ENCODE results near the gene CCDC50.

CCDC50 gene

DNA sequence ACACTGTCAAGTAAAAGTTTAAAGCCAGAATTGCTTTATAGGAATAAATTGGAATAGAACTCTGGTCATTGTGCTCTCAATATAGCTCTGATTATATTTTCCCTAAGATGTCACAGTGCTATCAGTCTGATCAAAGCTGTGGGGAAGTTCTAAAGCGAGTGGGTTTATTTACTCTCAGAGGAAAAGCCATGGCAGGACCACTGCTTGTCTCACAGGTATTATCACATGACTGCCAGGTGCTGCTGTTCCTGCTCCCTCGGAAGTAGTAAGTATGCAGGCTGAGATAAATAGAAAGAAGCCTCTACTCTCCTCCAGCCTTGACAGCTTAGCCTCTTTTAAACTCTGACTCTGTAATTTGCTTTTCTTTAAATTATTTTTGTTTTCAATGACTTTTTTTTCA lies 50.3 kb downstream of the CCDC50 start:
- Histone ChIP-seq H3K9ac (ENCODE audit: low read depth, low read length, poor library complexity, severe bottlenecking) (no peak overlapping the region), H3K79me2 (ENCODE audit: insufficient read depth, low read length) (no peaks in the 10 kb centered on the region), H3K9me2 (replicated peaks; ENCODE audit: low read depth, low read length) (no peaks in the 10 kb centered on the region), H3F3A (ENCODE audit: low read depth) (no peaks in the 10 kb centered on the region), H4K20me1 (ENCODE audit: insufficient read depth, low read length, poor library complexity, severe bottlenecking) (no peaks in the 10 kb centered on the region), H3K4me2 (ENCODE audit: low read depth, low read length, poor library complexity, severe bottlenecking) (no peak overlapping the region), H3K4me3 (ENCODE audit: low read length, poor library complexity, severe bottlenecking) (no peak overlapping the region), H2AFZ (ENCODE audit: low read length) (no peak overlapping the region), H3K27me3 (ENCODE audit: insufficient read depth, low read length, poor library complexity, severe bottlenecking) (no peaks in the 10 kb centered on the region), H3K36me3 (ENCODE audit: insufficient read depth, low read length) (no peaks in the 10 kb centered on the region), H3K4me1 (ENCODE audit: insufficient read depth, low read length, poor library complexity, severe bottlenecking) (no peaks in the 10 kb centered on the region), H3K9me3 (ENCODE audit: insufficient read depth, low read depth, low read length) (no peaks in the 10 kb centered on the region)
- no peak for TF ChIP-seq EZH2phosphoT487 (IDR thresholded peaks at IDR 0.05; ENCODE audit: borderline replicate concordance)
- TF ChIP-seq, protein P1, sequence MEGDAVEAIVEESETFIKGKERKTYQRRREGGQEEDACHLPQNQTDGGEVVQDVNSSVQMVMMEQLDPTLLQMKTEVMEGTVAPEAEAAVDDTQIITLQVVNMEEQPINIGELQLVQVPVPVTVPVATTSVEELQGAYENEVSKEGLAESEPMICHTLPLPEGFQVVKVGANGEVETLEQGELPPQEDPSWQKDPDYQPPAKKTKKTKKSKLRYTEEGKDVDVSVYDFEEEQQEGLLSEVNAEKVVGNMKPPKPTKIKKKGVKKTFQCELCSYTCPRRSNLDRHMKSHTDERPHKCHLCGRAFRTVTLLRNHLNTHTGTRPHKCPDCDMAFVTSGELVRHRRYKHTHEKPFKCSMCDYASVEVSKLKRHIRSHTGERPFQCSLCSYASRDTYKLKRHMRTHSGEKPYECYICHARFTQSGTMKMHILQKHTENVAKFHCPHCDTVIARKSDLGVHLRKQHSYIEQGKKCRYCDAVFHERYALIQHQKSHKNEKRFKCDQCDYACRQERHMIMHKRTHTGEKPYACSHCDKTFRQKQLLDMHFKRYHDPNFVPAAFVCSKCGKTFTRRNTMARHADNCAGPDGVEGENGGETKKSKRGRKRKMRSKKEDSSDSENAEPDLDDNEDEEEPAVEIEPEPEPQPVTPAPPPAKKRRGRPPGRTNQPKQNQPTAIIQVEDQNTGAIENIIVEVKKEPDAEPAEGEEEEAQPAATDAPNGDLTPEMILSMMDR (conservative IDR thresholded peaks at IDR 0.05; ENCODE audit: low read length): no peak

DNA sequence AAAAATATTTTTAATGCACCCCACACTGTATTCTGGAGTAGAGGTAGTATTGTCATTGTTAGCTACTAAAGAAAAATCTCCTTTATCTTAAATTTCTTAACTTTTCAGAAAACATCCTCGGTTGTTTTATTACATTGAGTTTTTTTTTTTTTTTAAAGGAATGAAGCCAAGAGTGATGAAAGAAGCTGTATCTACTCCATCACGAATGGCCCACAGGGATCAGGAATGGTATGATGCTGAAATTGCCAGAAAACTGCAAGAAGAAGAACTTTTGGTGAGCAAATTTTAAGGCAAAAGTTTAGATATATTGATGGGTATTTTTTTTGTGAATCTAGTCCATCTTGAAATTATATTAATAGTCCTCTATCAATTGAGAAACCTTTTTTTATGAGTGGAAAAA lies 50.8 kb downstream of the CCDC50 start:
- Histone ChIP-seq H3K4me2 (ENCODE audit: low read depth, low read length, poor library complexity, severe bottlenecking) (no peak overlapping the region), H2AFZ (ENCODE audit: low read length) (no peak overlapping the region), H3F3A (ENCODE audit: low read depth) (no peaks in the 10 kb centered on the region), H3K27me3 (ENCODE audit: insufficient read depth, low read length, poor library complexity, severe bottlenecking) (no peaks in the 10 kb centered on the region), H3K4me3 (ENCODE audit: low read length, poor library complexity, severe bottlenecking) (no peak overlapping the region), H3K4me1 (ENCODE audit: insufficient read depth, low read length, poor library complexity, severe bottlenecking) (no peaks in the 10 kb centered on the region), H3K9me3 (ENCODE audit: insufficient read depth, low read depth, low read length) (no peaks in the 10 kb centered on the region), H3K79me2 (ENCODE audit: insufficient read depth, low read length) (no peaks in the 10 kb centered on the region), H3K9ac (ENCODE audit: low read depth, low read length, poor library complexity, severe bottlenecking) (no peak overlapping the region), H3K36me3 (ENCODE audit: insufficient read depth, low read length) (no peaks in the 10 kb centered on the region), H4K20me1 (ENCODE audit: insufficient read depth, low read length, poor library complexity, severe bottlenecking) (no peaks in the 10 kb centered on the region), H3K9me2 (replicated peaks; ENCODE audit: low read depth, low read length) (no peaks in the 10 kb centered on the region)
- no peak for TF ChIP-seq EZH2phosphoT487 (IDR thresholded peaks at IDR 0.05; ENCODE audit: borderline replicate concordance)
- TF ChIP-seq, protein P1 (conservative IDR thresholded peaks at IDR 0.05; ENCODE audit: low read length): no peak

DNA sequence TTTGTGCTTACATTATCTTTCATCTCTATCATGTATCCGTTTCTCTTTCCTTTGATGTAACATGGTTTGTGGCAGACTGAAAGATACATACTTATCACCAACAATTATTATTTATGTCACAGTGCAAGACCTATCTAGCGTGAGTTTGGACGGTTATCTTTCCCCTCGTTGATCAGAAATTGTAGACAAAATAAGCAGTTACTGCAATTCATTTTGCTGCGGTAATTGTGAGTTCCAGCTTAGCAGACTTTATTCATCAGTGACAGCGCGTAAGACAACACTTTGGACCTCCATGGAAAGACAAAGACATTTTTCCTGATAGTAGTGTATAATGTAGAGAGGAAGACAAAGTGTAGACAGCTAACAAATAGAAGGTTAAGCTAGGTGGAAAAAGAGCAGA lies 52.1 kb downstream of the CCDC50 start:
- TF ChIP-seq, protein P1 (conservative IDR thresholded peaks at IDR 0.05; ENCODE audit: low read length): no peak
- no peak for TF ChIP-seq EZH2phosphoT487 (IDR thresholded peaks at IDR 0.05; ENCODE audit: borderline replicate concordance)
- Histone ChIP-seq H3K4me2 (ENCODE audit: low read depth, low read length, poor library complexity, severe bottlenecking) (no peak overlapping the region), H3K4me3 (ENCODE audit: low read length, poor library complexity, severe bottlenecking) (no peak overlapping the region), H3K27me3 (ENCODE audit: insufficient read depth, low read length, poor library complexity, severe bottlenecking) (no peaks in the 10 kb centered on the region), H3K9me2 (replicated peaks; ENCODE audit: low read depth, low read length) (no peaks in the 10 kb centered on the region), H3K79me2 (ENCODE audit: insufficient read depth, low read length) (no peaks in the 10 kb centered on the region), H3K4me1 (ENCODE audit: insufficient read depth, low read length, poor library complexity, severe bottlenecking) (no peaks in the 10 kb centered on the region), H3K9me3 (ENCODE audit: insufficient read depth, low read depth, low read length) (no peaks in the 10 kb centered on the region), H2AFZ (ENCODE audit: low read length) (no peak overlapping the region), H4K20me1 (ENCODE audit: insufficient read depth, low read length, poor library complexity, severe bottlenecking) (no peaks in the 10 kb centered on the region), H3F3A (ENCODE audit: low read depth) (no peaks in the 10 kb centered on the region), H3K36me3 (ENCODE audit: insufficient read depth, low read length) (no peaks in the 10 kb centered on the region), H3K9ac (ENCODE audit: low read depth, low read length, poor library complexity, severe bottlenecking) (no peak overlapping the region)

All from Loucy (cell line).